Vagina (tissue), 2 donors: Measurements from ENCODE around the gene THADA. TPM values are rescaled to one million over a fixed set of nuclear protein-coding genes. Genes with fewer than 3 reads are reported as not detected.
"Not testable (repeated sequence)": the region's sequence is repeated elsewhere in the genome, so short reads cannot be mapped to it uniquely, and the experiment has no call there.

ENCODE experiments used
- DNase-seq, 2 donors: peaks; one replicate each; pipeline ENCODE4 v3.0.0-alpha.2; 2017; ENCODE audit errors: extremely low spot score in 2 of 2
- H3K27ac ChIP-seq: fragments of 200-600 bp; sonication (generic); one replicate; pipeline ENCODE4 v1.5.1; 2019
- H3K27me3 ChIP-seq: fragments of 200-600 bp; sonication (generic); one replicate; pipeline ENCODE4 v1.5.1; 2019
- H3K36me3 ChIP-seq, 2 donors: fragments of 200-600 bp; sonication (generic); one replicate each; pipeline ENCODE4 v1.5.1; 2017 to 2019
- H3K4me1 ChIP-seq: fragments of 200-600 bp; sonication (generic); one replicate; pipeline ENCODE4 v1.5.1; 2019
- H3K4me3 ChIP-seq, 2 donors: fragments of 200-600 bp; sonication (generic); 1 replicate in 1 of 2; 2 replicates in 1 of 2; pipeline ENCODE4 v1.5.1; 2016 to 2019
- H3K9me3 ChIP-seq: fragments of 200-600 bp; sonication (generic); one replicate; pipeline ENCODE4 v1.5.1; 2019
- POLR2A ChIP-seq, 2 donors: fragments of 450-650 bp; IDR thresholded peaks; one replicate each; pipeline ENCODE4 v1.6.1; 2017; ENCODE audit warnings: antibody characterized with exemption in 2 of 2, mild to moderate bottlenecking in 2 of 2, moderate library complexity in 2 of 2
- POLR2AphosphoS5 ChIP-seq, 2 donors: sonication (generic); formaldehyde crosslinking; IDR thresholded peaks; one replicate each; pipeline ENCODE4 v1.9.0; 2017; ENCODE audit warnings: antibody characterized with exemption in 2 of 2, mild to moderate bottlenecking in 2 of 2, low read depth in 1 of 2; ENCODE audit not compliant: insufficient read depth in 1 of 2
- intact Hi-C: fragments of 100-400 bp; cut with DNase I; formaldehyde crosslinking; loops from one replicate; pipeline ENCODE4 v1.15.1; 2023
- total RNA-seq: library from RNA; depleted of rRNA; stranded (reverse); fragments of >200 nt; gene quantifications from one replicate; pipeline ENCODE4 v1.2.3, GENCODE V29; 2016
- TF ChIP-seq, protein P1 (sequence below), 3 experiments: fragments of 450-650 bp in 2 of 3; fragments of 200-600 bp in 1 of 3; sonication (generic) in 1 of 3; IDR thresholded peaks; one replicate each; pipeline ENCODE4 v1.5.1; 2017 to 2019; ENCODE audit warnings: antibody characterized with exemption in 3 of 3, mild to moderate bottlenecking in 2 of 3, moderate library complexity in 2 of 3

The THADA gene
- total RNA-seq, 1 donor from 2014 or later = 32.2 TPM

DNA sequence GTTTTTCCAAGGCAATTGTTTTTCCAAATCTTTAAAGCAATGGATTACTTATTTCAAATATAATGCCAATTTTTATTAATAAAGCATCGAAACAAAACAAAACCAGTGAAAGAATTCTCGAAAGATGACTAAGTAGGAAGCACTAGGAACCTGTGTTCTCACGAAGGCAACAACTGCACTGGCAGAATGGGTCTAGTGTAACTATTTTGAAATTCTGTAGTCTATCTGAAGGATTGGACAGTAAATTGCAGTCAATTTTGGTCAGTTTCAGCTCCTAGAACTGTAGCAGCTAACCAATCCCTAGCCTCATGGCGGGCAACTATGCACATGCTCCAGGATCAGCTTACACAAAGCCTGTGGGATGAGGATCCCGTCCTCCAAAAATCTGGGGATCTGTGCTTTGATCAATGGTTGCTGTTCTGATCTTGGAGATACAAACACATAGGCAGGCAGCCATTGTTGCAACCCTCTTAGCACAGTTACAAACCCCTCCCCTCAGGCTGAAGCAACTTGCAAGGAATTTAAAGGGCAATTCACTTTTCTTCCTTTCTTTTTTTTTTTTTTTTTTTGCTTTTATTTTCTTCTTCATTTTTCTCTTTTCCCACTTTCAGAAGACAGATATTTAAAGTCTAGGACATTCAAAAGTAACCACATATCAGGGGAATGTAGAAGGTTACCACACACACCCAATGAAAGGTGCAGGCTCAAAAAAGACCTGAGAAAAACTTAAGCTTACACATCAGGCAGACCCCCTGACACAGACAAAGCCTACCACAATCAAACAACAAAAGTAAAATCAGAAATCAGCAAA is 147.6 kb downstream of the THADA start:
- no peak for TF ChIP-seq POLR2AphosphoS5 (IDR thresholded peaks at IDR 0.05; ENCODE audit: insufficient read depth in 1 of 2, low read depth in 1 of 2)
- TF ChIP-seq, protein P1, sequence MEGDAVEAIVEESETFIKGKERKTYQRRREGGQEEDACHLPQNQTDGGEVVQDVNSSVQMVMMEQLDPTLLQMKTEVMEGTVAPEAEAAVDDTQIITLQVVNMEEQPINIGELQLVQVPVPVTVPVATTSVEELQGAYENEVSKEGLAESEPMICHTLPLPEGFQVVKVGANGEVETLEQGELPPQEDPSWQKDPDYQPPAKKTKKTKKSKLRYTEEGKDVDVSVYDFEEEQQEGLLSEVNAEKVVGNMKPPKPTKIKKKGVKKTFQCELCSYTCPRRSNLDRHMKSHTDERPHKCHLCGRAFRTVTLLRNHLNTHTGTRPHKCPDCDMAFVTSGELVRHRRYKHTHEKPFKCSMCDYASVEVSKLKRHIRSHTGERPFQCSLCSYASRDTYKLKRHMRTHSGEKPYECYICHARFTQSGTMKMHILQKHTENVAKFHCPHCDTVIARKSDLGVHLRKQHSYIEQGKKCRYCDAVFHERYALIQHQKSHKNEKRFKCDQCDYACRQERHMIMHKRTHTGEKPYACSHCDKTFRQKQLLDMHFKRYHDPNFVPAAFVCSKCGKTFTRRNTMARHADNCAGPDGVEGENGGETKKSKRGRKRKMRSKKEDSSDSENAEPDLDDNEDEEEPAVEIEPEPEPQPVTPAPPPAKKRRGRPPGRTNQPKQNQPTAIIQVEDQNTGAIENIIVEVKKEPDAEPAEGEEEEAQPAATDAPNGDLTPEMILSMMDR (IDR thresholded peaks at IDR 0.05) = no peak
- no peak for TF ChIP-seq POLR2A (IDR thresholded peaks at IDR 0.05)
- Histone ChIP-seq H3K27me3 (no peaks in the 10 kb centered on the region), H3K4me1 (peaks cover 30% of the 10 kb centered on the region), H3K36me3 (no peaks in the 10 kb centered on the region), H3K9me3 (no peaks in the 10 kb centered on the region), H3K4me3 (no peak overlapping the region), H3K27ac (no peak overlapping the region)
- intact Hi-C loops = no loop called here
- no peak for DNase-seq

DNA sequence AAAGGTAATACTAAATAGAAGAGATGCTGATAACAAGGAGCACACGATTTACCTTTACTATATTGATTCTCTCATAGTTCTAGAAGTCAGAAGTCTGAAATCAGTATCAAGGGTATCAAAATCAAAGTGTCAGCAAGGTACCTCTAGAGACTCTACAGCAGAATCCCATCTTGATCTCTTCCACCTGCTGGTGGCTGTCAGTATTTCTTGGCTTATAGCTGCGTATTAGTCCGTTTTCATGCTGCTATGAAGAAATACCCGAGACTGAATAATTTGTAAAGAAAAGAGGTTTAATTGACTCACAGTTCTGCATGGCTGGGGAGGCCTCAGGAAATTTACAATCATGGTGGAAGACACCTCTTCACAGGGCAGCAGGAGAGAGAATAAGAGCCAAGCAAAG is 149.1 kb downstream of the THADA start:
- H3K4me3 ChIP-seq, H3K36me3 ChIP-seq, intact Hi-C loops, H3K27me3 ChIP-seq, H3K9me3 ChIP-seq, DNase-seq: not testable (repeated sequence)
- Histone ChIP-seq H3K27ac (peak overlapping the region; percentile 76), H3K4me1 (peaks cover 27% of the 10 kb centered on the region)

DNA sequence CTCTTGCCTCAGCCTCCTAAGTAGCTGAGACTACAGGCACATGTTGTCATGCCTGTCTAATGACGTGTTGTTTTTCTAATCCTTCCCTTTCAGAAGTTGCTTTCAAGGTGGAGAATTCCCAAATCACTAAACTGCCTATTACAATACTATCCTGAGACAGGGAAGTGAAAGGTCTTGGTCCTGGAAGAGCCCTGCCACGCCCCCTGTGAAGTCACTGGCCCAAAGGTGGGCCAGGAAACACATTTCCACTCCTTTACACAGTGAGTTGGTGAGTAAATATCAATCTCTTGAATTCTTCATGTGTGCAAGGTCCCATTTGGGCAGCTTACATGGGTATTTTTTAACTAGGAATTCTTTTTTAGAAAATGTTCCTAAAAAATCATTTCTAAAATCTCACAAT is 150.1 kb downstream of the THADA start:
- intact Hi-C loops = no loop called here
- no peaks in the 10 kb centered on the region for H3K36me3 ChIP-seq
- peak overlapping the region; percentile 76 for H3K27ac ChIP-seq
- no peak overlapping the region for H3K4me3 ChIP-seq
- TF ChIP-seq POLR2AphosphoS5 (IDR thresholded peaks at IDR 0.05; ENCODE audit: insufficient read depth in 1 of 2, low read depth in 1 of 2) = no peak
- TF ChIP-seq, protein P1 (IDR thresholded peaks at IDR 0.05) = no peak
- TF ChIP-seq POLR2A (IDR thresholded peaks at IDR 0.05) = no peak
- no peak for DNase-seq
- H3K9me3 ChIP-seq = no peaks in the 10 kb centered on the region
- peaks cover 27% of the 10 kb centered on the region for H3K4me1 ChIP-seq
- H3K27me3 ChIP-seq = no peaks in the 10 kb centered on the region

DNA sequence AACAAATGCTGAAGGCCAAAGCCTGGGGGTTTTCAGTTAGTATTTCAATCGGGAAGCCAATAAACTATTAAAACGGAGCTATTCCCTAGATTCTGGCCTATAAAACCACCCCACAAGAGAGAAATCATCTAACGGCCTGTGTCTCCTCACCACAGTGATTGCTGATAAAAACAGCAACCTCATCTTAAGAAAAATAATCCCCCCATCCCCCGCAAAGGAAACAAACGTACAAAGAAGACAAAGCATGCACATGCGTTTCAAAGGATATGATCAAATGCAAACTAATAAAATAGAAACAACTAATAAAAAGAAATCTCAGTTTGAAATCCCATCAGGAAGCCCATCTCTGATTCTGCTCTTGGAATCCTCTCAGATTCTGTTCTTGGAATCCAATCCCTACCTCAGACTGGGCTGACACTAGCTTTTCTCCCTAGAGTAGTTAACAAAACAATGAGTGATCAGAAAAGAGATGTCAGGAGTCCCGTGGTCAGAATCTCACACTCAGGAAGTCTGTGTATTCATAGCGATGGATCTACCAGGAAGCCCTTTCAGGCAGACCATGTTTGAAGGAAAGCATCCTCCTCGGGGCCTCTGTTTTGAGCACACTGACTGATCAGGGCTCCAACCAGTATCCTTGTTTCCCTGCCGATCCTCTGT is 150.7 kb downstream of the THADA start:
- intact Hi-C loops = no loop called here

DNA sequence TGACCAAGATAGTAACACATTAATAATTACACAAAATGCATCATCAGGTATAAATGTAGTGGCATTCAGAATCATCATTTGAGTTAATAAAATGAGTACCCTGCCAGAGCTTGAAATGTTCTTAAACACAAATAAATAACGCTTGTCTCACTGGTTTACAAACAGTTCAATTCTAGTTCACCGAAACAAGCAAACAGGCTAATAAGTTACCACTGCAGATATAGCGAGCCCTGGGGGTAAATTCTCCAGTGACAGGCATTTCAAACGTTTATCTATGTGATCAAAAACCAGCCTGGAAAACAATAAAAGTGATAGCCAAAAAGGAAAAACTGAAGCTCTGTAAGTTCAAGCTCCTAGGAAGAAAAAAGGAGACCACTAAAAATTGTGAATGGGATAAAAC is 152.6 kb downstream of the THADA start:
- intact Hi-C loops = no loop called here
- H3K27ac ChIP-seq = peak overlapping the region; percentile 76

More for the DNA sequence above, 150.7 kb downstream of the THADA start:
- TF ChIP-seq, protein P1 (IDR thresholded peaks at IDR 0.05) = no peak
- TF ChIP-seq POLR2A (IDR thresholded peaks at IDR 0.05) (no peak), POLR2AphosphoS5 (IDR thresholded peaks at IDR 0.05; ENCODE audit: insufficient read depth in 1 of 2, low read depth in 1 of 2) (no peak)
- H3K27ac ChIP-seq = peak overlapping the region; percentile 76
- no peak for DNase-seq
- H3K36me3 ChIP-seq = no peaks in the 10 kb centered on the region
- H3K9me3 ChIP-seq = no peaks in the 10 kb centered on the region
- H3K4me3 ChIP-seq = no peak overlapping the region
- H3K27me3 ChIP-seq = no peaks in the 10 kb centered on the region
- peaks cover 27% of the 10 kb centered on the region for H3K4me1 ChIP-seq

More for the DNA sequence above, 152.6 kb downstream of the THADA start:
- Histone ChIP-seq H3K9me3 (no peaks in the 10 kb centered on the region), H3K4me1 (peaks cover 27% of the 10 kb centered on the region), H3K27me3 (no peaks in the 10 kb centered on the region), H3K4me3 (no peak overlapping the region), H3K36me3 (no peaks in the 10 kb centered on the region)
- no peak for DNase-seq
- no peak for TF ChIP-seq POLR2AphosphoS5 (IDR thresholded peaks at IDR 0.05; ENCODE audit: insufficient read depth in 1 of 2, low read depth in 1 of 2)
- TF ChIP-seq POLR2A (IDR thresholded peaks at IDR 0.05) = no peak
- TF ChIP-seq, protein P1 (IDR thresholded peaks at IDR 0.05) = no peak
